OCI-LY3 (cell line): ENCODE data around the gene USP35.

Experiments
- H2AFZ ChIP-seq: fragments of 200-600, 300-600 bp; shearing (Covaris generic); 2 replicates; pipeline ENCODE4 v1.6.0; 2014; ENCODE audit warnings: antibody characterized with exemption, low read depth, low read length
- H3K27ac ChIP-seq: fragments of 200-600, 300-600 bp; sonication (generic); 2 replicates; pipeline ENCODE4 v1.5.1; 2014; ENCODE audit warnings: mild to moderate bottlenecking, low read length, moderate library complexity, mixed read lengths
- H3K27me3 ChIP-seq: fragments of 200-600, 300-600 bp; sonication (generic); 2 replicates; pipeline ENCODE4 v1.6.1; 2014; ENCODE audit warnings: low read depth, low read length, mixed read lengths
- H3K36me3 ChIP-seq: fragments of 200-600, 300-600 bp; sonication (generic); replicated peaks from 2 replicates; pipeline ENCODE3; 2014; ENCODE audit warnings: low read depth, low read length, mixed read lengths
- H3K4me1 ChIP-seq: fragments of 300-600, 200-600 bp; sonication (generic); 2 replicates; pipeline ENCODE4 v1.6.1; 2014; ENCODE audit warnings: low read length, mixed read lengths
- H3K4me2 ChIP-seq: fragments of 200-600, 300-600 bp; sonication (generic); 2 replicates; pipeline ENCODE4 v1.6.1; 2014; ENCODE audit warnings: low read length, mixed read lengths
- H3K4me3 ChIP-seq: fragments of 300-600, 200-600 bp; sonication (generic); 2 replicates; pipeline ENCODE4 v1.5.1; 2014; ENCODE audit warnings: antibody characterized with exemption, mild to moderate bottlenecking, low read length, moderate library complexity
- H3K79me2 ChIP-seq: fragments of 300-600, 200-600 bp; shearing (Covaris generic); 2 replicates; pipeline ENCODE4 v1.6.1; 2014; ENCODE audit warnings: mild to moderate bottlenecking, low read length, mixed read lengths
- H3K9ac ChIP-seq: fragments of 300-600, 200-600 bp; shearing (Covaris generic); 2 replicates; pipeline ENCODE4 v1.6.0; 2014; ENCODE audit warnings: mild to moderate bottlenecking, low read length, moderate library complexity
- H3K9me3 ChIP-seq: fragments of 200-600, 300-600 bp; shearing (Covaris generic); 2 replicates; pipeline ENCODE4 v1.6.1; 2014; ENCODE audit warnings: low read length, mixed read lengths; ENCODE audit not compliant: insufficient read depth
- H4K20me1 ChIP-seq: fragments of 200-600, 300-600 bp; sonication (generic); 2 replicates; pipeline ENCODE4 v1.6.1; 2016; ENCODE audit warnings: low read length, mixed read lengths; ENCODE audit not compliant: insufficient read depth
- CTCF ChIP-seq: fragments of 200-600, 300-600 bp; sonication (generic); IDR thresholded peaks from 2 replicates; pipeline ENCODE4 v1.5.1; 2014; ENCODE audit warnings: antibody characterized with exemption, low read length, low read depth
- EZH2phosphoT487 ChIP-seq: fragments of 200-600 bp; shearing (Covaris generic); IDR thresholded peaks from 2 replicates; pipeline ENCODE4 v1.6.1; 2018; ENCODE audit warnings: antibody characterized with exemption, mixed run types, low read depth

The USP35 gene

DNA sequence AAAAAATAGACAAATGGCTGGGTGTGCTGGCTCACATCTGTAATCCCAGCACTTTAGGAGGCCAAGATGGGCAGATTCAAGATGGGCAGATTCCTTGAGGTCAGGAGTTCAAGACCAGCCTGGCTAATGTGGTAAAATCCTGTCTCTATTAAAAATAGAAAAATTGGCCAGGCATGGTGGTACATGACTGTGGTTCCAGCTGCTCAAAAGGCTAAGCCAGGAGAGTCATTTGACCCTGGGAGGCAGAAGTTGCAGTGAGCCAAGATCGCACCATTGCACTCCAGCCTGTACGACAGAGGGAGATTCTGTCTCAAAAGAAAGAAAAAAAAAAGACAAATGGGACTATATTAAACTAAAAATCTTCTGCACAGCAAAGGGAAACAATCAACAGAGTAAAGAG lies 55.4 kb downstream of the USP35 start:
- Histone ChIP-seq H3K9me3 (peaks cover 13% of the 10 kb centered on the region; the same call in 1 of the 2 replicates), H3K4me2 (no peak overlapping the region), H2AFZ (no peak overlapping the region), H3K4me3 (no peak overlapping the region), H3K79me2 (no peaks in the 10 kb centered on the region), H3K4me1 (peaks cover 6% of the 10 kb centered on the region), H3K27ac (no peak overlapping the region), H3K27me3 (no peaks in the 10 kb centered on the region), H3K9ac (no peak overlapping the region), H4K20me1 (no peaks in the 10 kb centered on the region), H3K36me3 (peaks cover 11% of the 10 kb centered on the region)
- TF ChIP-seq EZH2phosphoT487 = no peak
- no peak for TF ChIP-seq CTCF

DNA sequence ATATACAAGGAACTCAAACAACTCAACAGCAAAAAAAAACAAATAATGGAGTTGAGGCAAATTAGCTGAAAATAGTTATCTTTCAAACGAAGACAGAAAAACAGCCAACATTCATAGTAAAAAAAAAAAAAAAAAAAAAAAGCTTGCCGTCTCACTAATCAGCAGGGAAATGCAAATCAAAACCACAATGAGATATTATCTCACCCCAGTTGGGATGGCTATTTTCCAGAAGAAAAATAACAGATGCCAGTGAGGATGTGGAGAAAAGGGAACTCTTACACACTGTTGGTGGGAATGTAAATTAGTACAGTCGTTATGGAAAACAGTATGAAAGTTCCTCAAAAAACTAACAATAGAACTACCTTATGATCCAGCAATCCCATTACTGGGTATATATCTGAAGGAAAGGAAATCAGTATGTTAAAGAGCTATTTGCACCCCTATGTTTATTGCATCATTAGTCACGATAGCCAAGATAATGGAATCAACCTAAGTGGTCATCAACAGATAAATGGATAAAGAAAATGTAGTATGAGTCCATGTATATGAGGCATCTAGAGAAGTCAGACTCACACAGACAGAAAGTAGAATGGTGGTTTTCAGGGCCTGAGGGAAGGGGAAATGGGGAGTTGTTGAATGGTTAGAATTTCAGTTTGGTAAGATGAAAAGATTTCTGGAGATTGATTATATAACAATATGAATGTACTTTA lies 56.0 kb downstream of the USP35 start:
- Histone ChIP-seq H3K4me2 (no peak overlapping the region), H3K9me3 (peaks cover 13% of the 10 kb centered on the region; the same call in 1 of the 2 replicates), H3K9ac (no peak overlapping the region), H3K79me2 (no peaks in the 10 kb centered on the region), H3K36me3 (peaks cover 11% of the 10 kb centered on the region), H3K4me1 (peaks cover 8% of the 10 kb centered on the region), H3K4me3 (no peak overlapping the region), H3K27me3 (no peaks in the 10 kb centered on the region), H2AFZ (no peak overlapping the region), H4K20me1 (no peaks in the 10 kb centered on the region), H3K27ac (no peak overlapping the region)
- TF ChIP-seq CTCF (no peak), EZH2phosphoT487 (no peak)

GRCh38 chr11:78248191-78248590 lies 59.5 kb downstream of the USP35 start:
- Histone ChIP-seq H3K4me2 (no peak overlapping the region), H3K27me3 (no peaks in the 10 kb centered on the region), H3K9me3 (no peaks in the 10 kb centered on the region), H4K20me1 (no peaks in the 10 kb centered on the region), H2AFZ (no peak overlapping the region), H3K4me1 (peaks cover 8% of the 10 kb centered on the region), H3K36me3 (no peaks in the 10 kb centered on the region), H3K4me3 (no peak overlapping the region), H3K9ac (no peak overlapping the region), H3K27ac (no peak overlapping the region), H3K79me2 (no peaks in the 10 kb centered on the region)
- no peak for TF ChIP-seq CTCF
- no peak for TF ChIP-seq EZH2phosphoT487

DNA sequence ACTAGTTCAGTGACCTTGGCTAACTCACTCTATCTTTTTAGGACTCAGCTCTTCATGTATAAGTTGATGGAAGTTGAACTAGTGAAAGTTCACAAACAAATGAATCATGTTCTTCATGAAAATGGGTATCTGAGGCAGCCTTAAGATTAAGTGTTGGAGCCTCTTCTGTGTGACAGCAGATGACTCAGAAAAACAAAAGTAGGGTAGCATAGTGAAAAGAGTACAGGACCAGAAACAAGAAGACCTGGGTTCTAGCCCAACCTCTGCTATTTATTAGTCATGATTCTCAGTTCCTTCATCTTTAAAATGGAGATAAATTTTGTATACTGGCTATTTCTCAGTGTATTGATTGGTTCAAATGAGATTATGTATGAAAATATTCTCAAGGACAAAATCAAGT lies 60.2 kb downstream of the USP35 start:
- no peak overlapping the region for H3K27ac ChIP-seq
- H3K4me2 ChIP-seq = no peak overlapping the region
- peaks cover 8% of the 10 kb centered on the region for H3K4me1 ChIP-seq
- no peak overlapping the region for H2AFZ ChIP-seq
- no peaks in the 10 kb centered on the region for H3K27me3 ChIP-seq
- no peaks in the 10 kb centered on the region for H3K9me3 ChIP-seq
- H4K20me1 ChIP-seq = no peaks in the 10 kb centered on the region
- H3K9ac ChIP-seq = no peak overlapping the region
- H3K79me2 ChIP-seq = no peaks in the 10 kb centered on the region
- no peak overlapping the region for H3K4me3 ChIP-seq
- no peaks in the 10 kb centered on the region for H3K36me3 ChIP-seq
- no peak for TF ChIP-seq EZH2phosphoT487
- no peak for TF ChIP-seq CTCF
